HFF-Myc (cell line): Measurements from ENCODE around the gene TGM3.

ENCODE experiments used
- DNase-seq: peaks from one replicate; pipeline ENCODE4 v3.0.0-alpha.2; 2011; ENCODE audit warnings: low read depth; ENCODE audit errors: extremely low read depth
- H3K4me3 ChIP-seq: replicated peaks from 2 replicates; pipeline ENCODE4 v1.5.1; 2011; ENCODE audit warnings: low read depth, mild to moderate bottlenecking, control low read depth, low read length
- CTCF ChIP-seq: IDR thresholded peaks from 2 replicates; pipeline ENCODE4 v1.5.1; 2012; ENCODE audit warnings: mild to moderate bottlenecking, low read depth, low read length, control low read depth; ENCODE audit errors: missing control alignments

TGM3 gene

GRCh38 chr20:2323051-2323450, 27.2 kb downstream of the TGM3 start:
- H3K4me3 ChIP-seq = no peak overlapping the region
- no peak for DNase-seq
- no peak for TF ChIP-seq CTCF

- H3K4me3 ChIP-seq = no peak overlapping the region
- no peak for TF ChIP-seq CTCF
Measured at GRCh38 chr20:2326046-2326445, 30.2 kb downstream of the TGM3 start.

GRCh38 chr20:2327620-2328555, 32.1 kb downstream of the TGM3 start:
- TF ChIP-seq CTCF = no peak
- H3K4me3 ChIP-seq = no peak overlapping the region
- no peak for DNase-seq

More at GRCh38 chr20:2326046-2326445, 30.2 kb downstream of the TGM3 start:
- DNase-seq = no peak

GRCh38 chr20:2329286-2329685, 33.5 kb downstream of the TGM3 start:
- H3K4me3 ChIP-seq = no peak overlapping the region
- no peak for DNase-seq
- TF ChIP-seq CTCF = no peak

- TF ChIP-seq CTCF = no peak
- DNase-seq = no peak
- H3K4me3 ChIP-seq = no peak overlapping the region
Measured at GRCh38 chr20:2330090-2330695, 34.4 kb downstream of the TGM3 start.

GRCh38 chr20:2331106-2331505, 35.3 kb downstream of the TGM3 start:
- H3K4me3 ChIP-seq = no peak overlapping the region
- DNase-seq = no peak
- TF ChIP-seq CTCF = no peak
